GM19099 (cell line): ENCODE data around the gene MCF2L.

ENCODE experiments used
- POLR2A ChIP-seq: IDR thresholded peaks from 3 replicates; pipeline ENCODE4 v1.6.1; 2011; ENCODE audit warnings: low read depth; ENCODE audit not compliant: insufficient read length; ENCODE audit errors: extremely low read depth

MCF2L gene

DNA sequence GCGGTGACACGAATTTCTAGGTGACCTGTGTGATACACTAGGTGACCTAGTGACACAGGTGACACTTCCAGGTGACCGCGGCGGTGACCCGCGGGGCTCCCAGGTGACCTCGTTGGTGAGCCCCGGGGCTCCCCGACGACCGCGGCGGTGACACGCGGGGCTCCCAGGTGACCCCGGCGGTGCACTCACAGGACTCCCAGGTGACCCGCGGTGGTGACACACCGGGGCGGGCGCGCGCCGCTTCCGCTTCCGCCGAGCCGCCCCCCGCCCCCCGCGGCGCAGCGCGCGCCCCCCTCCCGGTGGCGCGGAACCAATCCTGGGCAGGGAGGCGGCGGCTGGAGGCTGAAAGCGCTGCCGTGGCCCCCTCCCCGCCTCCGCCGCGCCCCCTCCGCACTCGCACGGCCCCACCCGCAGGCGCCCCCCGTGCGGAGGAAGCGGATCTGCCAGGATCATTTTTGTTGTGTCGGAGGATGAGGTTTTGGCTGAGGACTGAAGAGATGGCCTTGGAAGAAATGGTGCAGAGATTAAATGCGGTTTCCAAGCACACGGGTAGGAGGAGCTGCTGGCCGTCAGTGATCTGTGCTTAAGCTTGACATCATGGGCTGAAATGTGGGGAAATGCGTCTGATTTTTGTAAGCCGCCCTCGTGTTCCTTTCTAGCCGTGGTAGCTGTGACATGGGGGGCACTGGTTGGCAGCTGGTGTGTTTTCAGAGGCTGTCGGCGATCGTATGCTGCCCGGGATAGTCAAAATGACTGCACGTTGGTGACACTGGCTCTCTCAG is at the start of gene MCF2L:
Gene MCF2L (plus strand): TSS at position 305 of the 782 bp plus-strand sequence. CDS start 166 bp downstream, at position 471.
- TF ChIP-seq POLR2A = no peak

GRCh38 chr13:112923962-112924361 is 45.1 kb upstream of the MCF2L start:
- no peak for TF ChIP-seq POLR2A

DNA sequence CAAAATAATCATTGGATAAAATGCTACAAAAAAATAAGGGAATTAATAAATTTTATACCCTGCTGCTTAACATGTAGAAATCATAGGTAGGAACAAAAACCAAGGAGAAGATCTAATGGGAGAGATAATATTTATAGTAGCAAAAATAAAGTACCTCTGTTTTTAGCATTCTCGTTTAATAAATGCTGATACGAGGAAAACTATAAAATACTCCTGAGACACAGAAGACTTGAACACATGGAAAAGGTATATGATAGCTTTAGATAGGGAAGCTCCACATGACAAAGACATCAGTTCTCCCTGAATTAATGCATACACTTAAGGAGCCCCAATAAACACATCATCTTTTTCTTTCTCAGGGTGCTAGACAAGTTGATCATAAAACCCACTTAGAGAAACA is 44.6 kb upstream of the MCF2L start:
- TF ChIP-seq POLR2A = no peak

DNA sequence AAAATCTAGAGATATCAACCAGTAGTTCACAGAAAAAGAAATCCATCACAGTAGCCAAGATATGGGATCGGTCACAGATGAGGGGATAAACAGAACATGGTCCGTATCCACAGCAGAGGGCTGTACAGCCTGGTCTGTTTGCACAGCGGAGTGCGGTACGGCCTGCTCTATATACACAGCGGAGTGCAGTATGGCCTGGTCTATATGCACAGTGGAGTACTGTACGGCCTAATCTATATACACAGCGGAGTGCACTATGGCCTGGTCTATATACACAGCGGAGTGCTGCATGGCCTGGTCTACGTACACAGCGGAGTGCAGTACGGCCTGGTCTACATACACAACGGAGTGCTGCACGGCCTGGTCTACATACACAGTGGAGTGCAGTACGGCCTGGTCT is 43.0 kb upstream of the MCF2L start:
- no peak for TF ChIP-seq POLR2A

DNA sequence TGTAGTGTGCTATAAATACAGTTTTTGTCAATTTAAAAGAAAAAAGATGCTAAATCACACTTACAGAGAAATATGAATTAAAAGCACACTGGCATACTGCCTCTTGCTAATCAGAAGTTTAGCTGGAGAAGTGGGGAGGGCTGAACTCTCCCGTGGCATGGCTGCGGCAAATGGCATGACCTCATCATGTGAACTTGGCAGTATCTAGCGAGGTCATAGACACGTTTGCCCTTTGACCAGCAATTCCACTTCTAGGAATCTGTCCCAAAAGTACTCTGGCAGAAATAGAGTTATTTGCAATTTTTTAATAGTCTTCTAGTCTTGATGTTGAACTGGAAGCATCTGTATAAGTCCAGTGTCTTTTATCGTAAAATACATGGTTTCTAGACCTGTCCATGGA is 42.0 kb upstream of the MCF2L start:
- no peak for TF ChIP-seq POLR2A

DNA sequence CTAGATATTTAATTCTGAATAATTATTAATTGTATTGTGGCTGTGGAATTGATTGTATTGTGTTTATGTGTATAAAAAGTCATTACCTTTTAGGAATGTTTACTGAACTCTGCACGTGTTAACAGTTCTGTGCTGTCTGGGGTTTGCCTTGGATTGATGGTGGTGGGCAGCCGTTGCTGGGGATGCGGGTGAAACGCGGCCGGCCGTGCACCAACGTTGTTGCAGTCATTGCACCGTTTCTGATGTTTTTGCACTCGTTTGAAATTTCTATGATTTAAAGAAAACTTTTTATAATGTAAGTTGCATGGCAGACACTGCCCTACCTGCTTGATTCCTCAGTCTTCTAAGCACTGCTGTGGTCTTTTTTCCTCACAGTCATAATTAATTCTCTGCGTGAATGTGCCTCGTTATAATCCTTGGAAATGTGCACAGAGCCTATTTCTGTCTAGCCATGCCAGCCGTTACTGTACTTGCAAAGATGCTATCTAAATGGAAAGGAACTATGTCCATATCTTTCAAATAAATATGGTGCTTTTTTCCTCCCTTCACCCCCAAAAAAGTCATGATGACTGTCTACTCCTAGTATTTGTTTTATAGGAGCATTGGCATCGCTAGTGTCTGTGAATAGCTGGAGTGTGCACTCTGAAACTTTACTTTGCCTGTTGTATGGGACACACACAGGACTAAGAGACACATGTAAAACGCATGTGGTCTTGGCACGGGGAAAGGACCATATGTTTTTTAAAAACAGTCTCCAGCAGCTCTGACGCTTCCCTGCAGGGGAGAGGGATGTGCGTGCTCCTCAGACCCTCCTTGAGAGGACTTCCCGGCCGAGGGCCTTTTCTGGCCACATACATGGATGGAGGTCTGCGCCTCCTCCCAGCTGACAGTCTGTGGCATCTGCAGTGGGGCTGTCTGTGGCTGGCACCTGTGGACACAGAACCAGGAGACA is 40.7 kb upstream of the MCF2L start:
- no peak for TF ChIP-seq POLR2A

DNA sequence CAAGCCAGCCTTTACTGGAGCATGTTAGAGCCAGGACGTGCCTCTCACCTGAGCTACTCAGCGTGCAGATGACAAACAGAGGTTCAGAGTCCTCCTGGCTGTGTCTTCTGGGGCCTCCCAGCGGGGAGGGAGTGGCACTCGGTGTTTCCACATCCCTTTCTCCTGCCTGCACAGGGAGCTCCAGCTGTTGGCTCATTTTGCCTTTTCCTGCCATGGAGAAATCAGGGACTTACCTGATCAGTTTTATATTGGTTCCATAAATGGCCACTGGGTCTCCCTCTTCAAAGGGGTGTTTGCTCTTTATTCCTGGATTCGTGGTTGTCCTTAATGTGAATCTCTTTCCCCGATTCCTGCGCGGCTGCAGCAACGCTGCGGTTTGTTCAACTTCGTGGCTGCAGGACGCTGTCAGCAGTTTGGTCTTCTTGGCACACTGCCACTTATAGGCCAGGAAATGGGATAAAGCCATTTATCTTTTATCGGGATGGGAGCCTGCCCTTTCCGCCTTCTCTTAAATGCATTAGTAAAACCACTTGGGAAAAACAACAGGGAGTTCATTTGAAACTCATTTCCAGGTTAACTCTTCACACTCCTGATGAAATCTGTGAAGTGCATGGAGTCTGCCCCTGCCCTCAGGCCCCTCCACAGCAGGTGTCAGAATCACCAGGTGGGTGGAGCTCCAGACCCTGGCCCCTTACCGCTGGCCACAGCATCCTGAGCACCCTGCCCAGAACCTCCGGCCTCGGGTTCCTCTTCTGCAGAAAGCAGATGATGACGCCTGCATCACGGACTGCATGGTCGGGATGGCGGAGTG is 39.8 kb upstream of the MCF2L start:
- no peak for TF ChIP-seq POLR2A

DNA sequence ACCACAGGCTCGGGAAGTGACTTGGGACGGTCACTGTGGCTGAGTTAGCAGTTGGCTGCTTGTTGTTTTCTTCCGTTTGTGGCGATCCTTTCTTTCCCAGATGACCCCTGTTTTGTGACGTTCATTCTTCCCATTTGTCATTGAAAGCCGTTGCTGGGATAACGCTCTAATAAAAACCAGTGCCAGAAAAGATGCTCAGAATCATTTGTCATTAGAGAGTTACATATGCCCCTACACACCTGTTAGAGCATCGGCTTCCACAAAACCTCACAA is 39.3 kb upstream of the MCF2L start:
- TF ChIP-seq POLR2A = no peak

DNA sequence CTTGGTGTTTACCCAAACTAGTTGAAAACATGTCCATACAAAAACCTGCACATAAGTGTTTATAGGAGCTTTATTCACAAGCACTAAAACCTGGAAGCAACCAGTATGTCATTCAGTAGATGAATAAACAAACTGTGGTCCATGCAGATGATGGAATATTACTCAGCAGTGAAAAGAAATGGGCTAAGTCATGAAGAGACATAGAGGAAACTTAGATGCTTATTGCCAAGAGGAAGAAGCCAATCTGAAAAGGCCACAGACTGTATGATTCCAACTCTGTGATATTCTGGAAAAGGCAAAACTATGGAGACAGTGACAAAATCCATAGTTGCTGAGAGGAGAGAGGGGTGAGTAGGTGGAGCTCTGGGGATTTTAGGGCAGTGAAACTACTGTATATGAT is 38.8 kb upstream of the MCF2L start:
- no peak for TF ChIP-seq POLR2A

GRCh38 chr13:112931028-112931934 is 37.7 kb upstream of the MCF2L start:
- TF ChIP-seq POLR2A = no peak

- no peak for TF ChIP-seq POLR2A
Measured at GRCh38 chr13:112932971-112933370, 36.0 kb upstream of the MCF2L start.

DNA sequence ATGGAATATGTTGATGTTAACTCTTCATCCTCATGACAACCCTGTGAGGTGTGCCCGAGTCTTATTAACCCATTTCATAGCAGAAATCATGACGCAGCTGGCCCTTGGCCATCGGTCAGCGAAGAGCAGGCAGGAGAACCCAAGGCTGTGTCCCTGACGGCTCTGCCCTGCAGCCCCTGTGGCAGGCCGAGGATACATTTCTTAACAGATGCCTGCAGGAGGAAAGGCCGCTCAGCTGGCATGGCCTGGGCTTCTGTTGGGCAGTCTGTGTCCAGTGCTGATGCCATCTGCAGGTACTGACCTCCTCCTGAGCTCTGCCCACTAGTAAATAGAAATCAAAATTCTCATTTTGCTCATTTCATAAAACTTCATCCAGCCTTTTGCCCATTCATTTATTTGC is 35.4 kb upstream of the MCF2L start:
- no peak for TF ChIP-seq POLR2A

GRCh38 chr13:112934078-112934477 is 34.9 kb upstream of the MCF2L start:
- no peak for TF ChIP-seq POLR2A

- no peak for TF ChIP-seq POLR2A
Measured at GRCh38 chr13:112938680-112939079, 30.3 kb upstream of the MCF2L start.
